Calu3 (cell line): ENCODE data around the gene CHST3. TPM values are rescaled to one million over a fixed set of nuclear protein-coding genes. Genes with fewer than 3 reads are reported as not detected.

Experiments used
- BruUV-seq: library from RNA; stranded (reverse); fragments of 400-500 nt; replicated peaks from 2 replicates; lab custom pipeline; 2021; lab: Mats Ljungman, UMichigan
- CTCF ChIA-PET: fragments of 300-600 bp; sonication (Branson Sonifier 250); formaldehyde crosslinking; loops from one replicate; lab custom pipeline; 2022; ENCODE audit warnings: antibody characterized with exemption; lab: Charles Lee
- DNase-seq: peaks from one replicate; pipeline ENCODE4 v3.0.0; 2022
- H3K27ac Mint-ChIP-seq: one replicate; pipeline ENCODE4 v1.8.0; 2022; ENCODE audit warnings: mixed read lengths; ENCODE audit not compliant: unreplicated experiment
- H3K27me3 Mint-ChIP-seq: one replicate; pipeline ENCODE4 v1.8.0; 2022; ENCODE audit warnings: mixed read lengths; ENCODE audit not compliant: unreplicated experiment
- H3K36me3 Mint-ChIP-seq: one replicate; pipeline ENCODE4 v1.8.0; 2022; ENCODE audit warnings: mild to moderate bottlenecking, moderate library complexity, mixed read lengths; ENCODE audit not compliant: insufficient read depth, unreplicated experiment
- H3K4me1 Mint-ChIP-seq: one replicate; pipeline ENCODE4 v1.8.0; 2022; ENCODE audit warnings: mild to moderate bottlenecking, low read depth, mixed read lengths; ENCODE audit not compliant: unreplicated experiment
- H3K4me3 Mint-ChIP-seq: one replicate; pipeline ENCODE4 v1.8.0; 2022; ENCODE audit warnings: mild to moderate bottlenecking, low read depth, moderate library complexity, mixed read lengths; ENCODE audit not compliant: unreplicated experiment
- H3K9me3 Mint-ChIP-seq: one replicate; pipeline ENCODE4 v1.8.0; 2022; ENCODE audit warnings: low read depth, mixed read lengths; ENCODE audit not compliant: unreplicated experiment
- CTCF ChIP-seq: fragments of 200-600 bp; IDR thresholded peaks from one replicate; pipeline ENCODE4 v1.8.0; 2022; ENCODE audit warnings: antibody characterized with exemption; ENCODE audit not compliant: unreplicated experiment
- intact Hi-C: fragments of 100-400 bp; cut with micrococcal nuclease; formaldehyde crosslinking; loops from one replicate; pipeline ENCODE4 v1.10.0; 2022; ENCODE audit not compliant: unreplicated experiment
- total RNA-seq: library from RNA; stranded (reverse); gene quantifications from 2 replicates; pipeline ENCODE4 v1.2.3, GENCODE V29; 2022

The CHST3 gene
- total RNA-seq, 1 experiment from 2014 or later = 32.4 TPM

GRCh38 chr10:72011016-72011415, 46.8 kb downstream of the CHST3 start:
- CTCF ChIA-PET = no interaction called here
- no peak for TF ChIP-seq CTCF
- Mint-ChIP-seq H3K27me3 (no peaks in the 10 kb centered on the region), H3K4me1 (no peaks in the 10 kb centered on the region), H3K27ac (no peak overlapping the region), H3K36me3 (peaks cover 21% of the 10 kb centered on the region), H3K9me3 (no peaks in the 10 kb centered on the region), H3K4me3 (no peak overlapping the region)
- BruUV-seq = no TSS peak
- DNase-seq = no peak
- intact Hi-C loops = no loop called here

- H3K4me3 Mint-ChIP-seq = no peak overlapping the region
- H3K36me3 Mint-ChIP-seq = peaks cover 21% of the 10 kb centered on the region
- H3K4me1 Mint-ChIP-seq = no peaks in the 10 kb centered on the region
- intact Hi-C loops = no loop called here
- no TSS peak for BruUV-seq
- H3K27ac Mint-ChIP-seq = no peak overlapping the region
- CTCF ChIA-PET = no interaction called here
- H3K9me3 Mint-ChIP-seq = no peaks in the 10 kb centered on the region
- no peak for TF ChIP-seq CTCF
- no peaks in the 10 kb centered on the region for H3K27me3 Mint-ChIP-seq
- no peak for DNase-seq
Observed at GRCh38 chr10:72011468-72011867, 47.3 kb downstream of the CHST3 start.

- no TSS peak for BruUV-seq
- Mint-ChIP-seq H3K4me3 (no peak overlapping the region), H3K36me3 (peaks cover 21% of the 10 kb centered on the region), H3K9me3 (no peaks in the 10 kb centered on the region), H3K27me3 (no peaks in the 10 kb centered on the region), H3K4me1 (no peaks in the 10 kb centered on the region), H3K27ac (no peak overlapping the region)
- intact Hi-C loops = no loop called here
- CTCF ChIA-PET = interaction anchor here (1.1 kb wide), 1 partner anchor 116 kb away, joined by 4 read pairs; no protein-coding TSS in a partner anchor
- no peak for DNase-seq
- TF ChIP-seq CTCF = no peak
Observed at GRCh38 chr10:72011976-72012512, 47.8 kb downstream of the CHST3 start.

- no peaks in the 10 kb centered on the region for H3K4me1 Mint-ChIP-seq
- no peak for DNase-seq
- BruUV-seq = no TSS peak
- H3K9me3 Mint-ChIP-seq = no peaks in the 10 kb centered on the region
- H3K36me3 Mint-ChIP-seq = peaks cover 18% of the 10 kb centered on the region
- CTCF ChIA-PET = interaction anchor here (1.1 kb wide), 1 partner anchor 116 kb away, joined by 4 read pairs; no protein-coding TSS in a partner anchor
- intact Hi-C loops = no loop called here
- no peak for TF ChIP-seq CTCF
- no peak overlapping the region for H3K27ac Mint-ChIP-seq
- H3K4me3 Mint-ChIP-seq = no peak overlapping the region
- H3K27me3 Mint-ChIP-seq = no peaks in the 10 kb centered on the region
Observed at GRCh38 chr10:72012796-72013195, 48.6 kb downstream of the CHST3 start.
